Activated naive CD8-positive, alpha-beta T cell (primary cell): ENCODE data around the gene RNF138.
"Not testable (repeated sequence)": the region's sequence is repeated elsewhere in the genome, so short reads cannot be mapped to it uniquely, and the experiment has no call there.

Experiments used
- H3K27ac Mint-ChIP-seq: one replicate; pipeline ENCODE4 v1.8.0; 2021; ENCODE audit warnings: mixed read lengths
- H3K27me3 Mint-ChIP-seq: one replicate; pipeline ENCODE4 v1.8.0; 2021; ENCODE audit warnings: mixed read lengths
- H3K36me3 Mint-ChIP-seq: one replicate; pipeline ENCODE4 v1.8.0; 2021; ENCODE audit warnings: mixed read lengths
- H3K4me1 Mint-ChIP-seq: one replicate; pipeline ENCODE4 v1.8.0; 2021; ENCODE audit warnings: low read depth, mixed read lengths
- H3K4me3 Mint-ChIP-seq: one replicate; pipeline ENCODE4 v1.8.0; 2021; ENCODE audit warnings: mild to moderate bottlenecking, mixed read lengths
- H3K9me3 Mint-ChIP-seq: one replicate; pipeline ENCODE4 v1.8.0; 2021; ENCODE audit warnings: low read depth, mixed read lengths

The RNF138 gene

DNA sequence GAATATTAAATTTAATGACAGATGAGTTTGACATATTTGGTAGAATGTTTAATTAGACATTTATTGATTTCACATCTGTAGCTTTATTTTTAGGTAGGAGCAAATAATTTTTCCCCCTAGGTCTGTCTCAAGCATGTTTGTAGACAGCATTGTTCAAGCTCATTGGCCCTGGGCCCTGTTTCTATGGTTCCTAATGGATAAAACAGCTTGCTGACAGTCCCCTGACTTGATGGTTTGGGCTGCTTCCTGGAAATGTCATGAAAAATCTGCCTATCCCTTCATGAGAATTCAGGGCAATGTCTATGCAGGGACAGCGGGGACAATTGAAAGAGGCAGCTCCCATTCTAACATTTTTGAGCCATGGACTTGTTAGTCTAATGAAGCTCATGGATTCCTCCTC, 83.6 kb downstream of the RNF138 start:
- no peak overlapping the region for H3K4me3 Mint-ChIP-seq
- no peaks in the 10 kb centered on the region for H3K9me3 Mint-ChIP-seq
- H3K27ac Mint-ChIP-seq: no peak overlapping the region
- no peaks in the 10 kb centered on the region for H3K36me3 Mint-ChIP-seq
- H3K27me3 Mint-ChIP-seq: peaks cover 1% of the 10 kb centered on the region
- no peaks in the 10 kb centered on the region for H3K4me1 Mint-ChIP-seq

DNA sequence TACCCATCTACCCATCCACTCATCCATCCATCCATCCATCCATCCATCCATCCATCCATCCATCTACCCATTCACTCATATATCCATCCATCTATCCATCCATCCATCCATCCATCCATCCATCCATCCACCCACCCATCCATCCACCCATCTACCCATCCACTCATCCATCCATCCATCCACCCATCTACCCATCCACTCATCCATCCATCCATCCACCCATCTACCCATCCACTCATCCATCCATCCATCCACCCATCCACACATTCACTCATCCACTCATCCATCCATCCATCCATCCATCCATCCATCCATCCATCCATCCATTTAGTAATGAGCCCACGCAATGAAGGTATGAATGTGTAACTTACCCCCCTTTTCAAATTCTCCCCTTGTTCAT, 85.1 kb downstream of the RNF138 start:
- not testable (repeated sequence) for H3K4me3 Mint-ChIP-seq, H3K4me1 Mint-ChIP-seq, H3K27me3 Mint-ChIP-seq, H3K9me3 Mint-ChIP-seq, H3K36me3 Mint-ChIP-seq, H3K27ac Mint-ChIP-seq

DNA sequence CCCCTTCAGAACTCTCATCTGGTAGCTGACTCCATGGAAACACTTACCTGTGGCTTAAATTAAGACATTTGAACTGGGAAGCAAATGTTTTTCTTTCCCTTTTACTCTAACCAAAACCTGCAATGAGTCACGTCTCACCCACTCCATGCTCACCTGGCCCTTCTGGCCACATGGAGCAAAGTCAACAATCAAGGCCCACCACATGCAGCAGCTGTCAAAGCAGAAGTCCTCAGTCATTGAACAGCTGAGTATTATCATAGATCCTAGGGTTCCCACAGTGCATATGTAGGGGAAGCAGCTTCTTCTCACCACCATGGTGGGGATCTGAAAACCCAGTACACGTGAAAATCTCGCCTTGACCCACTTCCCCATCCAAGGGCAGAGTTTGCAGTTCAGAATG, 85.9 kb downstream of the RNF138 start:
- H3K27me3 Mint-ChIP-seq: peaks cover 3% of the 10 kb centered on the region
- H3K36me3 Mint-ChIP-seq: no peaks in the 10 kb centered on the region
- no peaks in the 10 kb centered on the region for H3K4me1 Mint-ChIP-seq
- H3K4me3 Mint-ChIP-seq: no peak overlapping the region
- no peak overlapping the region for H3K27ac Mint-ChIP-seq
- H3K9me3 Mint-ChIP-seq: no peaks in the 10 kb centered on the region
